ENCODE data around the gene STK32A.

STK32A gene

GRCh38 chr5:147396070-147396823 lies 161.4 kb downstream of the STK32A start:
- no peak for DNase-seq

- no peak for DNase-seq
Measured at GRCh38 chr5:147397616-147398015, 162.8 kb downstream of the STK32A start.

- no peak for DNase-seq
Measured at GRCh38 chr5:147398860-147399259, 164.0 kb downstream of the STK32A start.

GRCh38 chr5:147400126-147400809 lies 165.4 kb downstream of the STK32A start:
- no peak for DNase-seq

DNA sequence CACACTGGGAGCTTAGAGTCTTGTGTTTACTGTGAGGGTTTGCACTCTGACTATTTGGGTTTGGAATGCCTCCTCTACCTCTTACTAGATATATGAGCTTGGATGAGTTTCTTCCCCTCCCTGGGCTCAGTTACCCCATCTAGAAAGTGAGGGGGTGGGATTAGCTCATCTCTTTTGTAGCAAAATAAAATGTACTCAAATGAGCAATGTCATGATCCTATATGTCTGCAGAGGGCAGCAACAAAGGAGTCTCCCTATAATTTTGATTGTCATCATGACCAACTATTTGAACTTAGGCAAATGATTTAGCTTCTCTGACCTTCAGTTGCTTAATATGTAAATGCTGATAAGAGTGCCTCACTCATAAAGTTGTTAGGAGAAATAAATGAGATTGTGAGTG lies 166.1 kb downstream of the STK32A start:
- DNase-seq, result no peak

- peak; percentile 79 for DNase-seq
Measured at GRCh38 chr5:147403651-147404640, 169.1 kb downstream of the STK32A start.

- DNase-seq, result no peak
Measured at GRCh38 chr5:147404706-147405105, 169.9 kb downstream of the STK32A start.

DNA sequence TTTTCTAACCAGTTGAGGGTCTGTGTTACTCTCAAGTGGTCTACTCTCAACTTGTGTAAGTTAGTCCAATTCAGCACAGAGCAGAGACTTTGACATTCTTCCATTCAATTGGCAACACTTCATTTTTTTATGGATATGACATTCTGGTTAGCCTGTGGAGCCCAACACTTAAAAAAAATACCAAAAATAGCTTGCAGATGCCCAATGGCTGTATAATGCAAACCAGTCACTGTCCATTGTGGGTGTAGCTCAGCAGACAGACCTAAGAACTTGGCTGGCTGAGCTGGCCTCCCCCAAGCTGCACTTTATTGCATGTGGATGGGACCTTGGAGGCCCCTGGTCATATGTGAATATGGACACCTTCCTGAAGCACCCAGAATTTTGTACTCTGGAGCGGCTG lies 171.8 kb downstream of the STK32A start:
- DNase-seq, result no peak

GRCh38 chr5:147407094-147407681 lies 172.4 kb downstream of the STK32A start:
- DNase-seq, result no peak

DNA sequence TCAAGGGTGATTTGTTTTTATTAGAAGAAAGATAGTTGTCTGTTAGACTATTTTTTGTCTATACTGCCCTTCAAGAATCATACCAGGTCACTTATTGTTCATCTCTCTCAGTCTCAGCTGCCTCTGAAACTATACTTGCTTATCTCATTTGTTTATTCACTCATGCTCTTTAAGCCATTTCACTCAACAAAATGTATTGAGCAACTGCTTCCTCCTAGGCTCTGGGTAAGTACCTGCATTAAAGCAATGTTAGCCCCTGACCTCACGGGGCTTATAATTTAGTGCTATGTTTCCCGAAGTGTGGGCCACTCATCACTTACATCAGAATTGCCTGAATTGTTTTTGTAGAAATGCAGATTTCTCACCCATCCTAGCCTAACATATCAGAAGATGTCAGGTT lies 174.2 kb downstream of the STK32A start:
- no peak for DNase-seq

GRCh38 chr5:147410496-147411358 lies 175.9 kb downstream of the STK32A start:
- no peak for DNase-seq

- no peak for DNase-seq
Measured at GRCh38 chr5:147411359-147412319, 176.8 kb downstream of the STK32A start.

DNA sequence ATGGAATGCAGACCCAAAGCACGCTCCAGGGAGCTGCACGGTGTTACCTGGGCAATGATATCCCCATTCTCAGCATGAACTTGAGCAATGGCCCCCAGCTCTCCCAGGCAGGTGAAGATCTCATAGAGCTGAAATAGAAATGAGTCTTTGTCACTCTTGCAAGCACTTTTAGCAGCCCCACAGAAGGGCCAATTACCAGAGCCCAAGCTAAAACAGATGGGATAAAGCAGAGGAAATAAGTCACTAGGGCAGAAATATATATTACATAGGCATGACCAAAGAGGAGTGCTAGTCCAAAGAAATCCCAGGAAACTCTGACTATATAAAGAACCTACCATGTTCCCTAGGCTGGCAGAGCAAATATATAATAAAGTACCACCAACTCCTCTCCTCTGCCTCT lies 177.7 kb downstream of the STK32A start:
- no peak for DNase-seq

- DNase-seq, result no peak
Measured at GRCh38 chr5:147413266-147413665, 178.4 kb downstream of the STK32A start.

DNA sequence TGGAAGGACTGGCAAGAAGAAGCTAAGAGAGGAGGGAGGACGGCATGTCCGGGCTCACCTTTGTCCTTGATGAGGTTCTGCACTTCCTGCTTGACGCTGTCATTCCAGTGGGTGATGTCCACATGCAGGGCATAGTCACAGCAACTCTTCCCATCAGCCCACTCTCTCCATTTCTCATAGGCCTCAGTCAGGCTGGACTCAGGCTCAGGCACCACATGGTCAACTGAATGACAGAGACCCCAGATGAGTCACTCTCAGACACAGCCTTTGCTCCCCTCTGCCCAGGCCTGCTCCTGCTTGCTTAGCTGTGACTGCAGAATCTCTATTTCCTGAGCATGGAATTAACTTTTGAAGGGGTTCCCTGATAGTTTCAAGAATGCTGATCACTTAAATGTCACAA lies 180.8 kb downstream of the STK32A start:
- no peak for DNase-seq

GRCh38 chr5:147417135-147417813 lies 182.4 kb downstream of the STK32A start:
- no peak for DNase-seq

- DNase-seq, result no peak
Measured at GRCh38 chr5:147418613-147419012, 183.8 kb downstream of the STK32A start.

DNA sequence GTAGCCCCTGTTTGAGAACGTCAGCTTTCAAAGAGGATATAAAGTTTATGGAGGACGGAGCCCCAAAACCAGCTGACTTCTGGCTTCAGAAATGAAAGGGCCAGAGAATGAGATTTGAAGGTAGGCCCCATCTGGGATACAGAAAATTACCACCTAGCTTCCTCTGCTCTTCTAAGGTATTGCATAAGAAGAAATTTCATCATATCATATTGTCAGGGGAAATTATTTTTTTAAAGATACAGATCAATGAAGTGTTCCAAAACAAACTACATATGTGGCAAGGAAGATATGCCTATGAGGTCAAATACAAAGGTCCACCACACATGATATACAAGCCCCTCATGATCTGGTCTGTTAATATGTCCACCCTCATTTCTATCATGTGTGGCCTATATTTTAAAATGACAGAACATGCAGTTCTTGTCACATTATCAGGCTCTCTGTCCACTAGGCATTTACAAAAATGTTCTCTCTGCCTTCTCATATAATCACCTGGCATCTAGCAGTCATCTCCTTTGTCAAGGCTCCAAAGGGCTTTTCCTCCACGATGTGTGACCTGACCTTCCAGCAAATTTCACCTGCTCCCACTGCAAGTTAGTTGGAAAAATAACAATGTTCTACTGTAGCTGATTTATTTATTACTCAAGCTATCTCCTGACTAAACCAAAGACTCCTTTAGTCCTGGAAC lies 192.0 kb downstream of the STK32A start:
- DNase-seq, result no peak
